Muscle of leg (tissue), 11 donors: Measurements from ENCODE around the gene KCNQ2. TPM values are rescaled to one million over a fixed set of nuclear protein-coding genes. Genes with fewer than 3 reads are reported as not detected.

Source experiments
- DNase-seq: peaks from one replicate; pipeline ENCODE4 v3.0.0; 2013
- H3K27ac ChIP-seq: one replicate; pipeline ENCODE4 v1.5.1; 2013; ENCODE audit warnings: mild to moderate bottlenecking, low read length, control low read depth
- H3K27me3 ChIP-seq: one replicate; pipeline ENCODE4 v1.6.1; 2013; ENCODE audit warnings: low read length; ENCODE audit not compliant: control insufficient read depth, insufficient read depth
- H3K36me3 ChIP-seq: one replicate; pipeline ENCODE4 v1.6.1; 2013; ENCODE audit warnings: low read length; ENCODE audit not compliant: control insufficient read depth, insufficient read depth
- H3K4me1 ChIP-seq: one replicate; pipeline ENCODE4 v1.6.1; 2013; ENCODE audit warnings: low read length; ENCODE audit not compliant: control insufficient read depth, insufficient read depth
- H3K4me3 ChIP-seq: one replicate; pipeline ENCODE4 v1.5.1; 2013; ENCODE audit warnings: low read length, control low read depth
- H3K9me3 ChIP-seq: replicated peaks from 2 replicates; pipeline ENCODE4 v1.6.1; 2013; ENCODE audit warnings: low read depth, low read length; ENCODE audit not compliant: control insufficient read depth
- WGBS: methylation state at CpG from one replicate; pipeline ENCODE4 v1.1.5; 2013; ENCODE audit warnings: missing lambda C conversion rate; ENCODE audit not compliant: insufficient coverage; 5-methylcytosine and 5-hydroxymethylcytosine counted together
- polyA plus RNA-seq, 8 donors: library from polyadenylated mRNA; unstranded; fragments of 120-200 nt; gene quantifications; one replicate each; pipeline versions ENCODE4 v1.2.1 to v1.2.3, GENCODE V29; 2013; ENCODE audit warnings: inconsistent platforms in 1 of 8, low replicate concordance in 1 of 8; ENCODE audit not compliant: insufficient read length in 8 of 8, insufficient read depth in 1 of 8
- total RNA-seq: library from RNA; stranded (reverse); fragments of 120-200 nt; gene quantifications from one replicate; pipeline ENCODE4 v1.2.4, GENCODE V29; 2013

KCNQ2 gene
- total and polyA plus RNA-seq, 9 donors, result 2.9 to 11.5 (median 6.7) TPM

GRCh38 chr20:63427724-63428330, 44.6 kb downstream of the KCNQ2 start:
- no peaks in the 10 kb centered on the region for H3K36me3 ChIP-seq
- no peak overlapping the region for H3K4me3 ChIP-seq
- H3K4me1 ChIP-seq, result no peaks in the 10 kb centered on the region
- 93% methylated on average over 17 of the region's 27 CpGs for WGBS
- no peak overlapping the region for H3K27ac ChIP-seq
- peaks cover 2% of the 10 kb centered on the region for H3K27me3 ChIP-seq
- no peak for DNase-seq
- H3K9me3 ChIP-seq, result no peaks in the 10 kb centered on the region

GRCh38 chr20:63427206-63427605, 45.2 kb downstream of the KCNQ2 start:
- WGBS, result 89% methylated on average over 16 of the region's 16 CpGs
- no peaks in the 10 kb centered on the region for H3K9me3 ChIP-seq
- H3K27me3 ChIP-seq, result peaks cover 2% of the 10 kb centered on the region
- H3K4me3 ChIP-seq, result no peak overlapping the region
- no peak overlapping the region for H3K27ac ChIP-seq
- no peaks in the 10 kb centered on the region for H3K36me3 ChIP-seq
- no peaks in the 10 kb centered on the region for H3K4me1 ChIP-seq
- no peak for DNase-seq

- DNase-seq, result no peak
- Histone ChIP-seq H3K4me3 (no peak overlapping the region), H3K9me3 (no peaks in the 10 kb centered on the region), H3K36me3 (no peaks in the 10 kb centered on the region), H3K4me1 (no peaks in the 10 kb centered on the region), H3K27me3 (peaks cover 2% of the 10 kb centered on the region), H3K27ac (no peak overlapping the region)
- WGBS, result 83% methylated on average over 27 of the region's 27 CpGs
Observed at GRCh38 chr20:63425846-63426485, 46.5 kb downstream of the KCNQ2 start.

- peaks cover 7% of the 10 kb centered on the region for H3K27me3 ChIP-seq
- no peaks in the 10 kb centered on the region for H3K36me3 ChIP-seq
- no peak for DNase-seq
- H3K4me3 ChIP-seq, result no peak overlapping the region
- H3K9me3 ChIP-seq, result no peaks in the 10 kb centered on the region
- no peak overlapping the region for H3K27ac ChIP-seq
- 88% methylated on average over 25 of the region's 25 CpGs for WGBS
- no peaks in the 10 kb centered on the region for H3K4me1 ChIP-seq
Observed at GRCh38 chr20:63424613-63425012, 47.8 kb downstream of the KCNQ2 start.

- Histone ChIP-seq H3K36me3 (no peaks in the 10 kb centered on the region), H3K27me3 (peaks cover 15% of the 10 kb centered on the region), H3K9me3 (no peaks in the 10 kb centered on the region), H3K4me1 (no peaks in the 10 kb centered on the region), H3K4me3 (no peak overlapping the region), H3K27ac (no peak overlapping the region)
- WGBS, result 53% methylated on average over 12 of the region's 21 CpGs
- DNase-seq, result no peak
Observed at GRCh38 chr20:63423751-63424150, 48.7 kb downstream of the KCNQ2 start.

- no peak for DNase-seq
- no peak overlapping the region for H3K27ac ChIP-seq
- H3K36me3 ChIP-seq, result no peaks in the 10 kb centered on the region
- H3K9me3 ChIP-seq, result no peaks in the 10 kb centered on the region
- no peak overlapping the region for H3K4me3 ChIP-seq
- 78% methylated on average over 22 of the region's 25 CpGs for WGBS
- peaks cover 5% of the 10 kb centered on the region for H3K4me1 ChIP-seq
- H3K27me3 ChIP-seq, result peaks cover 25% of the 10 kb centered on the region
Observed at GRCh38 chr20:63422653-63423052, 49.8 kb downstream of the KCNQ2 start.

GRCh38 chr20:63421913-63422312, 50.5 kb downstream of the KCNQ2 start:
- Histone ChIP-seq H3K9me3 (no peaks in the 10 kb centered on the region), H3K27ac (no peak overlapping the region), H3K36me3 (no peaks in the 10 kb centered on the region), H3K27me3 (peaks cover 32% of the 10 kb centered on the region), H3K4me3 (no peak overlapping the region), H3K4me1 (peaks cover 12% of the 10 kb centered on the region)
- no peak for DNase-seq
- 83% methylated on average over 11 of the region's 17 CpGs for WGBS

- Histone ChIP-seq H3K27ac (no peak overlapping the region), H3K36me3 (no peaks in the 10 kb centered on the region), H3K4me1 (peaks cover 19% of the 10 kb centered on the region), H3K9me3 (no peaks in the 10 kb centered on the region), H3K27me3 (peaks cover 35% of the 10 kb centered on the region), H3K4me3 (no peak overlapping the region)
- 81% methylated on average over 28 of the region's 29 CpGs for WGBS
- no peak for DNase-seq
Observed at GRCh38 chr20:63421094-63421692, 51.3 kb downstream of the KCNQ2 start.

GRCh38 chr20:63420359-63421093, 51.9 kb downstream of the KCNQ2 start:
- Histone ChIP-seq H3K4me3 (no peak overlapping the region), H3K27me3 (peaks cover 38% of the 10 kb centered on the region), H3K36me3 (no peaks in the 10 kb centered on the region), H3K4me1 (peaks cover 25% of the 10 kb centered on the region), H3K9me3 (no peaks in the 10 kb centered on the region), H3K27ac (no peak overlapping the region)
- no peak for DNase-seq
- 78% methylated on average over 26 of the region's 34 CpGs for WGBS

GRCh38 chr20:63419299-63419698, 53.2 kb downstream of the KCNQ2 start:
- H3K4me3 ChIP-seq, result no peak overlapping the region
- H3K9me3 ChIP-seq, result no peaks in the 10 kb centered on the region
- H3K27me3 ChIP-seq, result peaks cover 38% of the 10 kb centered on the region
- no peaks in the 10 kb centered on the region for H3K36me3 ChIP-seq
- 85% methylated on average over 19 of the region's 24 CpGs for WGBS
- DNase-seq, result no peak
- peaks cover 26% of the 10 kb centered on the region for H3K4me1 ChIP-seq
- H3K27ac ChIP-seq, result no peak overlapping the region
